ENCODE data around the gene TMC6. TPM values are rescaled to one million over a fixed set of nuclear protein-coding genes. Genes with fewer than 3 reads are reported as not detected.

Gene TMC6
- total RNA-seq, 1 experiment from 2014 or later: 22.9 TPM

- POLR2A ChIA-PET (ENCODE audit: low non-redundant PET): no interaction called here
- intact Hi-C loops (cut with micrococcal nuclease; ENCODE audit: unreplicated experiment): no loop called here
- Histone ChIP-seq H3K4me1 (ENCODE audit: insufficient read depth, low read length, poor library complexity, severe bottlenecking) (no peaks in the 10 kb centered on the region), H3K27ac (ENCODE audit: low read depth, low read length, poor library complexity, severe bottlenecking) (no peak overlapping the region), H3K4me3 (ENCODE audit: low read depth, low read length, poor library complexity, severe bottlenecking) (no peak overlapping the region), H3K9me3 (ENCODE audit: low read depth, low read length, poor library complexity, severe bottlenecking) (no peaks in the 10 kb centered on the region), H3K27me3 (replicated peaks; ENCODE audit: insufficient read depth, low read depth, low read length, poor library complexity) (no peaks in the 10 kb centered on the region), H3K36me3 (ENCODE audit: insufficient read depth, low read length, poor library complexity, severe bottlenecking) (peaks cover 24% of the 10 kb centered on the region)
- CTCF ChIA-PET: no interaction called here
- TF ChIP-seq EZH2 (IDR thresholded peaks at IDR 0.05; ENCODE audit: borderline replicate concordance, low read depth, low read length, poor library complexity, severe bottlenecking) (no peak), CTCF (conservative IDR thresholded peaks at IDR 0.05; ENCODE audit: low read depth, low read length) (no peak)
- BruUV-seq (replicated peaks): no TSS peak
- DNase-seq (ENCODE audit: low spot score): no peak
Observed at GRCh38 chr17:78064708-78065107, 63.8 kb downstream of the TMC6 start.

GRCh38 chr17:78063489-78063888 lies 65.1 kb downstream of the TMC6 start:
- Histone ChIP-seq H3K4me3 (ENCODE audit: low read depth, low read length, poor library complexity, severe bottlenecking) (no peak overlapping the region), H3K27ac (ENCODE audit: low read depth, low read length, poor library complexity, severe bottlenecking) (no peak overlapping the region), H3K27me3 (replicated peaks; ENCODE audit: insufficient read depth, low read depth, low read length, poor library complexity) (no peaks in the 10 kb centered on the region), H3K36me3 (ENCODE audit: insufficient read depth, low read length, poor library complexity, severe bottlenecking) (peaks cover 13% of the 10 kb centered on the region), H3K9me3 (ENCODE audit: low read depth, low read length, poor library complexity, severe bottlenecking) (no peaks in the 10 kb centered on the region), H3K4me1 (ENCODE audit: insufficient read depth, low read length, poor library complexity, severe bottlenecking) (peaks cover 2% of the 10 kb centered on the region)
- intact Hi-C loops (cut with micrococcal nuclease; ENCODE audit: unreplicated experiment): no loop called here
- CTCF ChIA-PET: no interaction called here
- BruUV-seq (replicated peaks): no TSS peak
- TF ChIP-seq EZH2 (IDR thresholded peaks at IDR 0.05; ENCODE audit: borderline replicate concordance, low read depth, low read length, poor library complexity, severe bottlenecking) (no peak), CTCF (conservative IDR thresholded peaks at IDR 0.05; ENCODE audit: low read depth, low read length) (no peak)
- POLR2A ChIA-PET (ENCODE audit: low non-redundant PET): no interaction called here
- DNase-seq (ENCODE audit: low spot score): no peak

- BruUV-seq (replicated peaks): no TSS peak
- Histone ChIP-seq H3K4me1 (ENCODE audit: insufficient read depth, low read length, poor library complexity, severe bottlenecking) (peaks cover 9% of the 10 kb centered on the region), H3K36me3 (ENCODE audit: insufficient read depth, low read length, poor library complexity, severe bottlenecking) (peaks cover 8% of the 10 kb centered on the region), H3K27me3 (replicated peaks; ENCODE audit: insufficient read depth, low read depth, low read length, poor library complexity) (no peaks in the 10 kb centered on the region), H3K4me3 (ENCODE audit: low read depth, low read length, poor library complexity, severe bottlenecking) (no peak overlapping the region), H3K27ac (ENCODE audit: low read depth, low read length, poor library complexity, severe bottlenecking) (no peak overlapping the region), H3K9me3 (ENCODE audit: low read depth, low read length, poor library complexity, severe bottlenecking) (no peaks in the 10 kb centered on the region)
- no peak for DNase-seq (ENCODE audit: low spot score)
- TF ChIP-seq EZH2 (IDR thresholded peaks at IDR 0.05; ENCODE audit: borderline replicate concordance, low read depth, low read length, poor library complexity, severe bottlenecking): no peak
- TF ChIP-seq CTCF (conservative IDR thresholded peaks at IDR 0.05; ENCODE audit: low read depth, low read length): no peak
- ChIA-PET POLR2A (ENCODE audit: low non-redundant PET) (no interaction called here), CTCF (no interaction called here)
- intact Hi-C loops (cut with micrococcal nuclease; ENCODE audit: unreplicated experiment): no loop called here
Observed at GRCh38 chr17:78062596-78062995, 66.0 kb downstream of the TMC6 start.

Other genes starting within 250 kb of the TMC6 start
- gene TNRC6C, start 170.1 kb downstream of the TMC6 start, total RNA-seq (2021): 26.7 and 30.2 TPM in 2 replicates
- gene TMC8, start 2.0 kb upstream of the TMC6 start, total RNA-seq (2021): 0.32 and 1.0 TPM in 2 replicates
- not detected in 2 replicates for gene C17orf99, start 17.6 kb upstream of the TMC6 start, total RNA-seq (2021)
- 55.3 and 59.7 TPM in 2 replicates for gene SYNGR2, start 39.8 kb upstream of the TMC6 start, total RNA-seq (2021)
- 133 and 136 TPM in 2 replicates for gene TK1, start 58.3 kb upstream of the TMC6 start, total RNA-seq (2021)
- 64.1 and 65.0 TPM in 2 replicates for gene AFMID, start 58.6 kb upstream of the TMC6 start, total RNA-seq (2021)
- 158 and 160 TPM in 2 replicates for gene BIRC5, start 85.5 kb upstream of the TMC6 start, total RNA-seq (2021)
- not detected in 2 replicates for gene TMEM235, start 102.9 kb upstream of the TMC6 start, total RNA-seq (2021)
- gene SOCS3, start 231.3 kb upstream of the TMC6 start, total RNA-seq (2021): 7.2 and 9.5 TPM in 2 replicates
- gene PGS1, start 249.9 kb upstream of the TMC6 start, total RNA-seq (2021): 42.5 and 44.2 TPM in 2 replicates